Gastrocnemius medialis (tissue), 4 donors: ENCODE measurements around the gene ALOX12B. TPM values are rescaled to one million over a fixed set of nuclear protein-coding genes. Genes with fewer than 3 reads are reported as not detected.

Experiments
- ATAC-seq, 2 donors: fragments of 150-250 bp; one replicate each; pipeline ENCODE4 v1.9.1; 2016
- DNase-seq, 2 donors: peaks; one replicate each; pipeline ENCODE4 v3.0.0-alpha.2; 2019
- H3K27ac ChIP-seq, 4 donors: fragments of 200-600 bp; sonication (generic); 1 replicate in 1 of 4; 2 replicates in 3 of 4; pipeline ENCODE4 v1.5.1; 2016 to 2018; ENCODE audit warnings: mild to moderate bottlenecking in 2 of 4, moderate library complexity in 1 of 4
- H3K27me3 ChIP-seq, 3 donors: fragments of 200-600 bp; sonication (generic) in 2 of 3; 1 replicate in 1 of 3; 2 replicates in 2 of 3; pipeline versions ENCODE4 v1.5.1 to v1.6.0; 2016 to 2019; ENCODE audit warnings: mild to moderate bottlenecking in 1 of 3, moderate library complexity in 1 of 3
- H3K36me3 ChIP-seq, 2 donors: fragments of 200-600 bp; sonication (generic) in 1 of 2; one replicate each; pipeline ENCODE4 v1.5.1; 2017 to 2018
- H3K4me1 ChIP-seq, 2 donors: fragments of 200-600 bp; sonication (generic) in 1 of 2; one replicate each; pipeline ENCODE4 v1.5.1; 2016 to 2017; ENCODE audit warnings: mild to moderate bottlenecking in 2 of 2
- H3K4me3 ChIP-seq, 4 donors: fragments of 200-600 bp; sonication (generic) in 3 of 4; 1 replicate in 1 of 4; 2 replicates in 3 of 4; pipeline ENCODE4 v1.5.1; 2016 to 2019; ENCODE audit warnings: mild to moderate bottlenecking in 2 of 4
- H3K9me3 ChIP-seq, 3 donors: fragments of 200-600 bp; sonication (generic) in 2 of 3; 1 replicate in 1 of 3; 2 replicates in 2 of 3; pipeline ENCODE4 v1.5.1; 2016 to 2019
- POLR2A ChIP-seq, 2 donors: fragments of 450-650 bp; IDR thresholded peaks; one replicate each; pipeline ENCODE4 v1.6.1; 2017; ENCODE audit warnings: antibody characterized with exemption in 2 of 2, mild to moderate bottlenecking in 2 of 2, moderate library complexity in 2 of 2
- in situ Hi-C, 4 donors: fragments of 200-750 bp; cut with MboI; loops; one replicate each; pipeline versions ENCODE4 v1.15.0 to v1.8.0; 2017; ENCODE audit warnings: low sequenced_read_pairs in 4 of 4
- intact Hi-C: fragments of 100-400 bp; cut with DNase I; formaldehyde crosslinking; loops from one replicate; pipeline ENCODE4 v1.15.1; 2023; ENCODE audit warnings: low total_unique reads
- total RNA-seq, 4 donors: library from RNA; depleted of rRNA; stranded (reverse); fragments of >200 nt; gene quantifications; one replicate each; pipeline versions ENCODE4 v1.1.0 to v1.2.3, GENCODE V29; 2016
- TF ChIP-seq, protein P1 (sequence below), 5 experiments: fragments of 450-650 bp in 3 of 5; fragments of 200-600 bp in 2 of 5; sonication (generic) in 2 of 5; IDR thresholded peaks in 4 of 5; conservative IDR thresholded peaks in 1 of 5; 1 replicate in 4 of 5; 2 replicates in 1 of 5; pipeline ENCODE4 v1.5.1; 2016 to 2019; ENCODE audit warnings: antibody characterized with exemption in 5 of 5, mild to moderate bottlenecking in 3 of 5, moderate library complexity in 3 of 5

Gene ALOX12B
- total RNA-seq, 4 donors from 2014 or later = not detected

DNA sequence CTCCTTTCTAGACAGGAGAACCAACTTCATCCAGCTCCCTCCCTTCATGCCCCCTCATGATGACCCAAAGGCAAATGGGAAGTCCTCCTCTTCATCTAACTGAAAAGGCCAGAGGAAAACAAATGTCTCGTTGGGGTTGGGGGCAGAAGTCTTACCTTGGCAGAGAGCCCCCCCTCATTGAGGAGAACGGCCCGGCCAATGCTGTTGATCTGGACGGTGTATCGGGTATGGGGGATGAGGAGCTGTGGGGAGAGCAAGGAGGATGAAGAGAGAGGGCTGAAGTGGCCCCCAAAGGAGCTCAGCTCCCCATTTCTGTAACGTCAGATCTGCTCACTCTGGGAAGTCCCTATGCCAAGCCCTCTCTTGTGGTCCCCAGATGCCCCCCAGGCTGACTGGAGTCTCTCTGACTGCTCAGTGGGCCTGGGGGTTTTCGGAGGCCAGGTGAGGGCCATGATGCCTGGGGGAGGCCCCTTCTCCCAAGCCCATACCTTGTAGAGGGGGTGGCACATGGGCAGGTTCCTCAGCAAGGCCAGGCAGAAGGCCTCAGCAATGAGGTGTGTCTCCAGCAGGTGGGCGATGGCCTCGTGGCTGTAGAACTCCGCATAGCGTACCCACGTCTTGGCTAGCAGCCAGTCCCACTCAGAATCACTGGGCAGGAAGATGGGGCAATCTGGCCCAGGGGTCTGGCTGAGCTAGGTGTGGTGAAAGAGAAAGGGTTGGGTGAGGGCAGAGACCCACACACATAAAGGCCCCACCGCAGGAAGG lies 10.8 kb downstream of the ALOX12B start:
- DNase-seq = no peak
- Histone ChIP-seq H3K27ac (no peak overlapping the region), H3K4me3 (no peak overlapping the region), H3K27me3 (peaks cover 71 to 84% (median 77%) of the 10 kb centered on the region in 3 donors), H3K9me3 (no peaks in the 10 kb centered on the region), H3K36me3 (no peaks in the 10 kb centered on the region), H3K4me1 (peaks cover 4 to 31% of the 10 kb centered on the region in 2 donors)
- no peak for ATAC-seq
- intact Hi-C loops = no loop called here
- TF ChIP-seq POLR2A (IDR thresholded peaks at IDR 0.05) = no peak
- TF ChIP-seq, protein P1, sequence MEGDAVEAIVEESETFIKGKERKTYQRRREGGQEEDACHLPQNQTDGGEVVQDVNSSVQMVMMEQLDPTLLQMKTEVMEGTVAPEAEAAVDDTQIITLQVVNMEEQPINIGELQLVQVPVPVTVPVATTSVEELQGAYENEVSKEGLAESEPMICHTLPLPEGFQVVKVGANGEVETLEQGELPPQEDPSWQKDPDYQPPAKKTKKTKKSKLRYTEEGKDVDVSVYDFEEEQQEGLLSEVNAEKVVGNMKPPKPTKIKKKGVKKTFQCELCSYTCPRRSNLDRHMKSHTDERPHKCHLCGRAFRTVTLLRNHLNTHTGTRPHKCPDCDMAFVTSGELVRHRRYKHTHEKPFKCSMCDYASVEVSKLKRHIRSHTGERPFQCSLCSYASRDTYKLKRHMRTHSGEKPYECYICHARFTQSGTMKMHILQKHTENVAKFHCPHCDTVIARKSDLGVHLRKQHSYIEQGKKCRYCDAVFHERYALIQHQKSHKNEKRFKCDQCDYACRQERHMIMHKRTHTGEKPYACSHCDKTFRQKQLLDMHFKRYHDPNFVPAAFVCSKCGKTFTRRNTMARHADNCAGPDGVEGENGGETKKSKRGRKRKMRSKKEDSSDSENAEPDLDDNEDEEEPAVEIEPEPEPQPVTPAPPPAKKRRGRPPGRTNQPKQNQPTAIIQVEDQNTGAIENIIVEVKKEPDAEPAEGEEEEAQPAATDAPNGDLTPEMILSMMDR (IDR thresholded peaks at IDR 0.05 in 4 of 5, conservative IDR thresholded peaks at IDR 0.05 in 1 of 5) = no peak
- in situ Hi-C loops = loop anchor here in 3 of 4 donors (25.0 kb wide), 2 partner anchors 211 to 236 kb away; partner anchors contain the start of genes ARHGEF15 (in 2 of the 3), RANGRF (in 1 of the 3) and SLC25A35 (in 1 of the 3)

DNA sequence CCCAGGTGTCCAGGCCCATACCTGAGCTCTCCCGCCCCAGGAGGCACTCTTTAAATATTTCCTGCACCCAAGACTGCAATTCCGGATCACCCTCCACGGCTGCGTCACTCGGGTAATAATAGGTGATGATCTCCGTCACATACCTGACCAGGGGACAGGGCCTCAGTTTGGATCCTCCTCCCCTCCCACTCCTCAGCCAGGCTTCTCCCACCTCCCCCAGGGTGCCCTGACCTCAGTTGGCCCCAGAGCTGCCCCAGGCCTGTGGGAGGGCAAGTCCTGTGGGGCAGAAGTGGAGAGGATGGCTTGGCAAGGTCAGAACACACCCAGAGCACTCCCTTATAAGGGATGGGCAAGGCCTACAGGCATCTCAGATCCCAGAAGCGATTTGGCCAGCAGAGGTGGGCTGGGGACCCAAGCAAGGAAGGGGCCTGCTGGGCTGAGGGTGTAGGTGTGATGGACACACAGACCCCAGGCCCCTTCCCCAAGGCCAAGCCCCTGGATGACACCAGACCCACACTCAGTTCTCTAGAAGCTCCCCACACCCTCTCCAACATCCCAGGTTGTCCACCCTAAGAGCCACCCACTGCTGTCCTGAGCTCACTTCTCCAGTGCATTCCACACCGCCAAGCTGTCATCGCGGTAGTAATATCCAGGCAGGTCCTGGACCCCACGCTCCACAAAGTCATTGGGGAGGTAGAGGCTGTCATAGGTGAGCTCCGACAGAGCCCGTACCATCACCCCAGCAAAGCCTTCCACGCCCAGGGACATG lies 11.8 kb downstream of the ALOX12B start:
- intact Hi-C loops (no loop called here), in situ Hi-C loops (loop anchor here in 3 of 4 donors (25.0 kb wide), 2 partner anchors 212 to 237 kb away; partner anchors contain the start of genes ARHGEF15 (in 2 of the 3), RANGRF (in 1 of the 3) and SLC25A35 (in 1 of the 3))
- no peak for DNase-seq
- Histone ChIP-seq H3K4me1 (peaks cover 4 to 31% of the 10 kb centered on the region in 2 donors), H3K36me3 (no peaks in the 10 kb centered on the region), H3K27me3 (peaks cover 73 to 85% (median 77%) of the 10 kb centered on the region in 3 donors), H3K4me3 (no peak overlapping the region), H3K27ac (no peak overlapping the region), H3K9me3 (no peaks in the 10 kb centered on the region)
- TF ChIP-seq, protein P1 (IDR thresholded peaks at IDR 0.05 in 4 of 5, conservative IDR thresholded peaks at IDR 0.05 in 1 of 5) = no peak
- no peak for TF ChIP-seq POLR2A (IDR thresholded peaks at IDR 0.05)
- no peak for ATAC-seq

DNA sequence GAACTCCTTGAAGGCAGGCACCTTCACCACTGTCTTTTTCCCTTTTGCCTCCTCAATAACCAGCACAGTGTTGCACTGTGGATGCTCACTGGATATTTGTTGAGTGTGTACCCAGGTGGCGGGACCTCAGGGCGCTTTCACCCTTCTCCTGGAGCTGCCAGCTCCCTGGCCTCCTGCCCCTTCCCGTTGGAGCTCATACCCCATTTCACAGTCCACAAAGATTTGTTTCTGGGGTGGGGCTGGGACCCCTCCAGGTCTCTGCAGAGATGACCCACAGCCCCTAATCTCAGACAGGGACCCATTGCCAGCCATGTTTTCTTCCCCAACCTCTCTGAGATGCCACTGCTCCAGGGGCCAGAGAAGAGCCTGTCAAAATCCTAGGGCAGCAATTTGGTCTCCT lies 12.4 kb downstream of the ALOX12B start:
- peaks cover 73 to 81% (median 74%) of the 10 kb centered on the region in 3 donors for H3K27me3 ChIP-seq

DNA sequence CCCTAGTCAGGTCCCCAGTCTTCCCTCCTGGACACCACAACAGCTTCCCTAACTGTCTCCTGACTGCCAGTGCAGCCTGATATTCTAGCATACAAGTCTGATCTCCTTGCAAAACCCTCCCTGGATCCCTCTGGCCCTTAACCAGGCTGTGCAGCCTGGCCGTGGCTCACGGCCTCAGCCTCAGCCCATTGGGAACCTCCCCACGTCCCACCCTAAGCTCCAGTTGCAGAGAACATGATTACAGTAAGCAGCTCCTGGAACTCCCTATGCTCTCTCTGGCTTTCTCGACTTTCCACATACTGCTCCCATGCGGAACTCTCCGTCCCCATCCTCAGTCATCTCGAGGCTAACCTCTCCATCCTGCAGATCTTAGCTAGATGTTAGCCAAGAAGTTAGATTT lies 13.0 kb downstream of the ALOX12B start:
- Histone ChIP-seq H3K4me1 (peaks cover 2 to 23% of the 10 kb centered on the region in 2 donors), H3K4me3 (no peak overlapping the region), H3K36me3 (no peaks in the 10 kb centered on the region), H3K27ac (no peak overlapping the region), H3K27me3 (peaks cover 73 to 80% (median 74%) of the 10 kb centered on the region in 3 donors), H3K9me3 (no peaks in the 10 kb centered on the region)
- ATAC-seq = no peak
- in situ Hi-C loops = no loop called here
- no peak for DNase-seq
- no peak for TF ChIP-seq POLR2A (IDR thresholded peaks at IDR 0.05)
- TF ChIP-seq, protein P1 (IDR thresholded peaks at IDR 0.05 in 4 of 5, conservative IDR thresholded peaks at IDR 0.05 in 1 of 5) = no peak
- intact Hi-C loops = no loop called here

More for the DNA sequence above, 12.4 kb downstream of the ALOX12B start:
- Histone ChIP-seq H3K4me1 (peaks cover 4 to 29% of the 10 kb centered on the region in 2 donors), H3K27ac (no peak overlapping the region), H3K4me3 (no peak overlapping the region), H3K36me3 (no peaks in the 10 kb centered on the region), H3K9me3 (no peaks in the 10 kb centered on the region)
- DNase-seq (no peak), ATAC-seq (no peak)
- TF ChIP-seq, protein P1 (IDR thresholded peaks at IDR 0.05 in 4 of 5, conservative IDR thresholded peaks at IDR 0.05 in 1 of 5) = no peak
- no peak for TF ChIP-seq POLR2A (IDR thresholded peaks at IDR 0.05)
- in situ Hi-C loops (loop anchor here in 3 of 4 donors (25.0 kb wide), 2 partner anchors 212 to 237 kb away; partner anchors contain the start of genes ARHGEF15 (in 2 of the 3), RANGRF (in 1 of the 3) and SLC25A35 (in 1 of the 3)), intact Hi-C loops (no loop called here)
